Gastrocnemius medialis (tissue), 4 donors: ENCODE measurements around the gene CEP70. TPM values are rescaled to one million over a fixed set of nuclear protein-coding genes. Genes with fewer than 3 reads are reported as not detected.
"Not testable (repeated sequence)": the region's sequence is repeated elsewhere in the genome, so short reads cannot be mapped to it uniquely, and the experiment has no call there.

ENCODE experiments used
- ATAC-seq, 2 donors: fragments of 150-250 bp; one replicate each; pipeline ENCODE4 v1.9.1; 2016
- DNase-seq, 2 donors: peaks; one replicate each; pipeline ENCODE4 v3.0.0-alpha.2; 2019
- H3K27ac ChIP-seq, 4 donors: fragments of 200-600 bp; sonication (generic); 1 replicate in 1 of 4; 2 replicates in 3 of 4; pipeline ENCODE4 v1.5.1; 2016 to 2018; ENCODE audit warnings: mild to moderate bottlenecking in 2 of 4, moderate library complexity in 1 of 4
- H3K27me3 ChIP-seq, 3 donors: fragments of 200-600 bp; sonication (generic) in 2 of 3; 1 replicate in 1 of 3; 2 replicates in 2 of 3; pipeline versions ENCODE4 v1.5.1 to v1.6.0; 2016 to 2019; ENCODE audit warnings: mild to moderate bottlenecking in 1 of 3, moderate library complexity in 1 of 3
- H3K36me3 ChIP-seq, 2 donors: fragments of 200-600 bp; sonication (generic) in 1 of 2; one replicate each; pipeline ENCODE4 v1.5.1; 2017 to 2018
- H3K4me1 ChIP-seq, 2 donors: fragments of 200-600 bp; sonication (generic) in 1 of 2; one replicate each; pipeline ENCODE4 v1.5.1; 2016 to 2017; ENCODE audit warnings: mild to moderate bottlenecking in 2 of 2
- H3K4me3 ChIP-seq, 4 donors: fragments of 200-600 bp; sonication (generic) in 3 of 4; 1 replicate in 1 of 4; 2 replicates in 3 of 4; pipeline ENCODE4 v1.5.1; 2016 to 2019; ENCODE audit warnings: mild to moderate bottlenecking in 2 of 4
- H3K9me3 ChIP-seq, 3 donors: fragments of 200-600 bp; sonication (generic) in 2 of 3; 1 replicate in 1 of 3; 2 replicates in 2 of 3; pipeline ENCODE4 v1.5.1; 2016 to 2019
- CTCF ChIP-seq, 5 experiments: fragments of 450-650 bp in 3 of 5; fragments of 200-600 bp in 2 of 5; sonication (generic) in 2 of 5; IDR thresholded peaks in 4 of 5; conservative IDR thresholded peaks in 1 of 5; 1 replicate in 4 of 5; 2 replicates in 1 of 5; pipeline ENCODE4 v1.5.1; 2016 to 2019; ENCODE audit warnings: antibody characterized with exemption in 5 of 5, mild to moderate bottlenecking in 3 of 5, moderate library complexity in 3 of 5
- POLR2A ChIP-seq, 2 donors: fragments of 450-650 bp; IDR thresholded peaks; one replicate each; pipeline ENCODE4 v1.6.1; 2017; ENCODE audit warnings: antibody characterized with exemption in 2 of 2, mild to moderate bottlenecking in 2 of 2, moderate library complexity in 2 of 2
- in situ Hi-C, 4 donors: fragments of 200-750 bp; cut with MboI; loops; one replicate each; pipeline versions ENCODE4 v1.15.0 to v1.8.0; 2017; ENCODE audit warnings: low sequenced_read_pairs in 4 of 4
- intact Hi-C: fragments of 100-400 bp; cut with DNase I; formaldehyde crosslinking; loops from one replicate; pipeline ENCODE4 v1.15.1; 2023; ENCODE audit warnings: low total_unique reads
- total RNA-seq, 4 donors: library from RNA; depleted of rRNA; stranded (reverse); fragments of >200 nt; gene quantifications; one replicate each; pipeline versions ENCODE4 v1.1.0 to v1.2.3, GENCODE V29; 2016

Gene CEP70
- total RNA-seq, 4 donors from 2014 or later: 9.8 to 17.4 (median 12.3) TPM

DNA sequence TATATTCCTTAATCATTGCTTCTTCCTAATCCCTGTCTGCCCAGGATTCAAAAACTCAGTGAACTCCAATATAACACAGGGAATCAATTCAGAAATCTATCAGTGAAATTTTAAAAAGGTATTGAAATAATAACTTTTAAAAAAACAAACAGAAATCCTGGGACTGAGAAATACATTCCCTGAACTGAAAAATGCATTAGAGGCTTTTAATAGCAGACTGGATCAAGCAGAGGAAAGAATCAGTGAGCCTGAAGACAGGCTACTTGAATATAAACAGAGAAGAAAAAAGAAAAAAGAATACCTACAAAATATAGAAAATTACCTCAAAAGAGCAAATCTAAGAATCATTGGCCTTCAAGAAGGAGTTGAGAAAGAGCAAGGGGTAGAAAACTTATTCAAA lies 54.7 kb downstream of the CEP70 start:
- DNase-seq: no peak
- Histone ChIP-seq H3K4me3 (no peak overlapping the region), H3K36me3 (peaks cover 0 to 17% of the 10 kb centered on the region in 2 donors), H3K27me3 (no peaks in the 10 kb centered on the region), H3K27ac (no peak overlapping the region), H3K4me1 (no peaks in the 10 kb centered on the region), H3K9me3 (peaks cover 0 to 5% (median 0%) of the 10 kb centered on the region in 3 donors)
- in situ Hi-C loops (no loop called here), intact Hi-C loops (no loop called here)
- no peak for ATAC-seq
- TF ChIP-seq POLR2A (IDR thresholded peaks at IDR 0.05): no peak
- no peak for TF ChIP-seq CTCF (IDR thresholded peaks at IDR 0.05 in 4 of 5, conservative IDR thresholded peaks at IDR 0.05 in 1 of 5)

DNA sequence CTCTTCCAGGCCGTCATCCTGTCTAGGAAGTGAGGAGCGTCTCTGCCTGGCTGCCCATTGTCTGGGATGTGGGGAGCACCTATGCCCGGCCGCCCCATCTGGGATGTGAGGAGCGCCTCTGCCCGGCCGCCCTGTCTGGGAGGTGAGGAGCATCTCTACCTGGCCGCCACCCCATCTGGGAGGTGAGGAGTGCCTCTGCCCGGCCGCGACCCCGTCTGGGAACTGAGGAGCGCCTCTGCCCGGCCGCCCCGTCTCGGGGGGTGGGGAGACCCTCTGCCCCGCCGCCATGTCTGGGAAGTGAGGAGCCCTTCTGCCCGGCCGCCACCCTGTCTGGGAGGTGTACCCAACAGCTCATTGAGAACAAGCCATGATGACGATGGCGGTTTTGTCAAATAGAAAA lies 72.6 kb downstream of the CEP70 start:
- H3K36me3 ChIP-seq: peaks cover 0 to 12% of the 10 kb centered on the region in 2 donors
- H3K27me3 ChIP-seq, H3K9me3 ChIP-seq, H3K4me1 ChIP-seq, DNase-seq, in situ Hi-C loops, intact Hi-C loops, ATAC-seq, H3K27ac ChIP-seq, H3K4me3 ChIP-seq: not testable (repeated sequence)

- Histone ChIP-seq H3K36me3 (peaks cover 0 to 12% of the 10 kb centered on the region in 2 donors), H3K27me3 (no peaks in the 10 kb centered on the region), H3K27ac (no peak overlapping the region), H3K9me3 (no peaks in the 10 kb centered on the region), H3K4me3 (no peak overlapping the region), H3K4me1 (peaks cover 0 to 7% of the 10 kb centered on the region in 2 donors)
- DNase-seq (no peak), ATAC-seq (no peak)
- TF ChIP-seq POLR2A (IDR thresholded peaks at IDR 0.05) (no peak), CTCF (IDR thresholded peaks at IDR 0.05 in 4 of 5, conservative IDR thresholded peaks at IDR 0.05 in 1 of 5) (no peak)
- in situ Hi-C loops: no loop called here
- intact Hi-C loops: no loop called here
Observed at GRCh38 chr3:138513090-138513843, 80.8 kb downstream of the CEP70 start.

DNA sequence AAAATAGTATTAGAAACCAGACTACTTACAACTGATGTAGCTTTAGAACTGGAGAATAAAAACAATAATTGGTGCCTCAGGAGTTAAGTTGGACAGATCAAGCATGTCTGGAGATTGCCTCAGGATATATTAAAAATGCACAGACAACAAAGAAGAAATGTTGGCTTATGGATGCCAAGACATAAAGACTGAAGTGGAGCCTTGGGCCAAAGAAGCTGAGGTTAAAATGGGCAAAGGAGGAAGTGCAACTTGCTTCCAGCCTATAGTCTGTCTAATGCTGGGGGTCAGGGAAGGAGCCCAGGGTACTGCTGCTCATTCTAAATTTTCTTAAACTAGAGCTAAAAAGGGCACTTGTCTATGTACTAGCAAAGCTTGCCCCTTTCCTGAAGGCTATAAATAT lies 82.1 kb downstream of the CEP70 start:
- H3K36me3 ChIP-seq: no peaks in the 10 kb centered on the region
- intact Hi-C loops (no loop called here), in situ Hi-C loops (no loop called here)
- H3K27ac ChIP-seq: no peak overlapping the region
- H3K27me3 ChIP-seq: no peaks in the 10 kb centered on the region
- H3K4me1 ChIP-seq: peaks cover 0 to 7% of the 10 kb centered on the region in 2 donors
- no peak for DNase-seq
- no peak for ATAC-seq
- no peaks in the 10 kb centered on the region for H3K9me3 ChIP-seq
- no peak overlapping the region for H3K4me3 ChIP-seq
- TF ChIP-seq POLR2A (IDR thresholded peaks at IDR 0.05) (no peak), CTCF (IDR thresholded peaks at IDR 0.05 in 4 of 5, conservative IDR thresholded peaks at IDR 0.05 in 1 of 5) (no peak)

- Histone ChIP-seq H3K9me3 (no peaks in the 10 kb centered on the region), H3K36me3 (no peaks in the 10 kb centered on the region), H3K27me3 (no peaks in the 10 kb centered on the region), H3K4me1 (peaks cover 0 to 7% of the 10 kb centered on the region in 2 donors), H3K4me3 (no peak overlapping the region), H3K27ac (no peak overlapping the region)
- DNase-seq (no peak), ATAC-seq (no peak)
- TF ChIP-seq CTCF (IDR thresholded peaks at IDR 0.05 in 4 of 5, conservative IDR thresholded peaks at IDR 0.05 in 1 of 5) (no peak), POLR2A (IDR thresholded peaks at IDR 0.05) (no peak)
- in situ Hi-C loops (no loop called here), intact Hi-C loops (no loop called here)
Observed at GRCh38 chr3:138509586-138509985, 84.5 kb downstream of the CEP70 start.
